Stimulated activated CD8-positive, alpha-beta memory T cell treated with anti-CD3 and anti-CD28 coated beads, Interleukin-7, amount 100 ng/mL, for 48 hours (primary cell): ENCODE data around the gene C1orf105.

Source experiments
- DNase-seq, 2 donors: peaks; one replicate each; pipeline ENCODE4 v3.0.0-alpha.2; 2020; ENCODE audit warnings: low read depth in 1 of 2; ENCODE audit errors: extremely low read depth in 1 of 2

Gene C1orf105

GRCh38 chr1:172395576-172395975 is 24.9 kb upstream of the C1orf105 start:
- no peak for DNase-seq

GRCh38 chr1:172397221-172397620 is 23.3 kb upstream of the C1orf105 start:
- DNase-seq, result no peak

DNA sequence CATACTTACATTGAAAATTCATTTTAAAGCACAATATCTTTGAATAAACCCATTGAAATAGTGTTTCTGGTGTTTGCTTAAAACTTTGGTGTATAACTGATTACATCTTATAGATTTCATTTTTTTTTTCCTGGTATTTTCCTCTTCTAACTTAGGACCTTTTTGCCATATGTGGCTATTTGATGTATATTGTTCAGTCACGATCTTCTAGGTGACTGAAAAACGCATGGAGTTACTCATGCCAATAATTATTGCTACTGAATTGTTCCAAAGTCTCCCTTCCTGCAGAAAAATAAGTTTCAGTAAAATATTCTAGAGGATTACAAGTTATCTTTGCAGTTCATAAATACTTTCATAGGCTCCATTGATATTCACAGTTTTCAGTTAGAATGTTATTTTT is 22.9 kb upstream of the C1orf105 start:
- DNase-seq, result no peak

- DNase-seq, result no peak
These were observed 22.3 kb upstream of the C1orf105 start for GRCh38 chr1:172398193-172398592.

GRCh38 chr1:172398970-172399755 is 21.3 kb upstream of the C1orf105 start:
- DNase-seq, result no peak

- no peak for DNase-seq
These were observed 20.4 kb upstream of the C1orf105 start for GRCh38 chr1:172399756-172400721.

- no peak for DNase-seq
These were observed 19.8 kb upstream of the C1orf105 start for GRCh38 chr1:172400722-172401105.

DNA sequence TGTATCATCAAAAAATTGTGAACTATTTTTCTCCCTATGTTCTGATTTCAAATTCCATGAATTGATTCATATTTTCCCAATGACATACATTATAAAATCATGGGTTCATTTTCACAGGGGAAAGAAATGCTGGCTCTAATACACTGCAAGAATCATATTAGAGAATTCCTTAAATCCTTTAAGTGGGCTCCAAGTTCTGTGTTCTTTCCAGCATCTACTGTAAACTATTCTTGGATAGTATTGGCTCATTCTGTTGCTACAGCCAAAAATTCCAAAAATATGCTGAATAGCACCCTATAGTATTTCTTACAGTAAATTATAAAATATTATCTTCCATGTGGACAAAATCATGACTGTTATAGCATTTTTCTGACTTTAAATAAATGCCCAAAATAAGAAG is 19.0 kb upstream of the C1orf105 start:
- DNase-seq, result no peak

- no peak for DNase-seq
These were observed 18.6 kb upstream of the C1orf105 start for GRCh38 chr1:172401892-172402291.

DNA sequence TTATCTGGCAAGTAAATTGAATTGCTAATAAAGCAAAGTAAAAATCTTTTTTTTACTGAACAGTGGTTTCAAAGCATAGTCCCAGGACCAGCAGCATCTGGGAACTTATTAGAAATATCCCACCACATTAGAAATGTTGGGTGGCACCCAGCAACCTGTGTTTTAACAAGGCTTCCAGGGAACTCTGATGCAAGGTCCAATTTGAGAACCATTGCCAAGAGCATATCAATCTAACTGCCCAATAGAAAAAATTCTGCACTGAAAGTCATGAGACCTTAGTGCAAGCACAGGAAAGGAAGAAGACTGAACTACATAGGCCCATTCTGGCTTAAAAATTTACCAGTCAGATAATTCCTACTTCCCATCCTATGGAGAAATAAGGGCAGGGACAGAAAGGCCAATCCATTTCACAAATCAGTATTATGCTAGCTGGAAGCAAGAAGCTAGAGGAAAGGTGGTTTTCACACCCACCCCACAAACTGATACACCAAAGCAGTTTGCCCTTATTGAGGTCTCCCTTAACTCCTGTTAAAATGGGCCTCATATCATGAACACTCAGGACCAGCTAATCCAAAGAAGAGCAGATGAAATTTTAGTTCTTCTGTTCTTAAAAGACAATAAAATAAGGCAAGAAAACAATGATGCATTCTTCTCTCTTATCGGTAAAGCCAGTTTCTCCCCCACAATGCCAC is 17.5 kb upstream of the C1orf105 start:
- no peak for DNase-seq

DNA sequence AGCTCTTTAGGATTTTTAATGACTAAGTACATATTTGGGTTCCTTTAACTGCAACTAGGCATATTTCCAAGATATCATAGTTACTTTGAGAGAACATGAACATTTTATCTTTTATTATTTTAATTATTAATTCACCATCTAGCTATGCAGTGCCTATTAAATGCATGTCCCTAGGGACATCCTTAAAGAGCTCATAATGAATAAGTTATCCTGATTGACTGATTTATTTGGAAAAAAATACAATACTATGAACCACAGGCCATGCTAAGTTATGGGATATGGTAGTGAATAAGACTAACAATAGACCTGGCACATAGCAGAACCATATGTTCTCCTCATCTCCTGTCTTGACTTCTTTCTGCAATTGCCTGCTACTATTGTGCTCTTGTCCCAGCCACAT is 16.4 kb upstream of the C1orf105 start:
- DNase-seq, result no peak

DNA sequence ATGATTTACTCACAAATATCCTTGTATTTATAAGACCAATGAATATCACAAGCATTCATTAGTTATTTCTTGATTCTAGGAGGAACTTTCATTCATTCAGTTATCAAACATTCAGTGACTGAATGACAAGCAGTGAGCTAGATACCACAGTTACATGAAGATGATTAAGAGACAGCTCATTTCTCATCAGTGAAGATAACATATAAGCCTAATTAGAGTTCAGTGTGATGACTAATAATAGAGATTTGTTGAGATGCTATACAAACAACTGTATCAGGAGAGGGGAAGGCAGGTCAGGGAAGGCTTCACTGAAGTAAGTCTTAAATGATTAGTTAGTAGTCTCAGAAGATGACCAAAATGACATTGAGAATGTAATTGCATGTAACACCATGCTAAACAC is 14.6 kb upstream of the C1orf105 start:
- no peak for DNase-seq

GRCh38 chr1:172406968-172407367 is 13.5 kb upstream of the C1orf105 start:
- DNase-seq, result no peak

- no peak for DNase-seq
These were observed 11.5 kb upstream of the C1orf105 start for GRCh38 chr1:172408958-172409357.

DNA sequence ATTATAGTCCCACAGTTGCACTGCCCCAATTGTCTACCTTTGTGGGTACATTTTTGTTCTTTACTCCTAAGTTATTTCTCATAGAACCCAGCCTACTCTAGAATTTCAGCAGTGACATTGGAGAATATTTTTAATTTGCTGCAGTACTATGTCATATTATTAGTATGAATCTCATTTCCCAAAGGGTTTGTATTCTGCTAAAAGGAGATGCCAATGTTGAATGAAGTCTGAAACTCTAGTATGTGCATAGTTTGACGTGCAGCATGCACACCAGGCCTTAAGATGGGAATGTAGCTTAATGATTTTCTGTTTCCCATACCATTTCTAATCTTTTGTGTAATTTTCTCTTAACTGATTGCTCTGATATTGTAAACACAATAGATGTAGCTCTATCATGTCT is 10.5 kb upstream of the C1orf105 start:
- no peak for DNase-seq

DNA sequence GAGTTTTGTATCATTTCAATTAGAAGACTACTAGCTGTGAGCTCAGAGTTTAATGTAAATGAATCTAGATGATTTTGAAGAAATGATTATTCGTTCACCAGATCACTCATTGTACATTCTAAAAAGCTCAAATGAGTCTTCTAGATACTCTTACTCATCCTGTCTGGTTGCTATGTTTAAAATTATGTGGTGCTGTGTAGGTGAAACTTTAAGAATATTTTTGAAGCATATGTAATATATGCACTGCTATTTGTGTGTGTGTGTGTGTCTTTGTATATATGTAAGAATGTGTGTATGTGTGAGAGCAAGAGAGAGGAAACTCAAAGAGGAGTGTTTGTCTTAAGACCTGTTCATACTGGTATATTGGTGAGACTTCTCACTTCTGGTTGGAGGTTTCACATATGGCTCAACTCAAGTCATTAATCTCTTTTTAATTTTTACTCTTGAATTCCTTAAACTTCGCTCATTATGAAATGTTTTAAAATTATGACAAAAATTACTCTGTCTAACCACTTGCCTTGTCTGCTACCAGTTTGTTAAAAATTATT is 8.6 kb upstream of the C1orf105 start:
- DNase-seq, result no peak

DNA sequence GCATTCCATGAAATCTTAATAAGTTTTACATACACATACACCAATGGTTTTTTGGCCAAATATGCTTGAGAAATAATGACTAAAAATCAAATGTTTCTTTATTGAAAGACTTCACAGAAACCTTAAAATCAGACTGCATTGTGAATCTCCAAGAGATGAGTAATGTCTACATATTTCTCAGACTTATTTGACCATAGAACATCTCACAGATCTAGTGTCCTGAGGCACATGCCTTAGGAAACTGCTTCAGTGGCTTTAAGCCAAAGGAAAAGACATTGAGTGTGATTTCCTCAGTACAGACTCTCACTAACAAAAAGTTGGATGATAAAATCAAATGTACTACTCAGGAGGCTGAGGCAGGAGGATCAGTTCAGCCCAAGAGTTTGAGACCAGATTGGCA is 6.2 kb upstream of the C1orf105 start:
- DNase-seq, result no peak

GRCh38 chr1:172416496-172417035 is 3.9 kb upstream of the C1orf105 start:
- DNase-seq, result no peak

DNA sequence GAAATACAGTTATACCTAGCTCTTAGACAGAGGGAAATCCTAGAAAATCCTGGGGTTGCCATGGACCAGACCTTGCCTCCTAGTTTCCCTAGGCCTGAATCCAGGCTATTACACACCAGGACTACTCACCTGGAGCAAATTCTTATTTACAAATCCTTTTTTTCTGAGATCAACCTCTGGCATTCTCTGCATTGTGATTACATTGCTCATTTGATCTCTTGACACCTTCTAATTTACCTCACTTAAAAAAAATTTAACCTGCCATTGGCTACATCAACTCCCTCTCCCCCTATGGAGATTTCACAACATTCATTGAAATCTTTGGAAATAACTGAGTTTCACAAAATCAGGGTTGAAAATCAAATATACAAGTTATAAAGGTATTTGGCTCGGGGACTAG is 2.9 kb upstream of the C1orf105 start:
- no peak for DNase-seq

GRCh38 chr1:172421974-172422604 is 1.6 kb downstream of the C1orf105 start:
- no peak for DNase-seq
